CD4-positive, alpha-beta T cell (primary cell): ENCODE measurements around the gene CLTRN. TPM values are rescaled to one million over a fixed set of nuclear protein-coding genes. Genes with fewer than 3 reads are reported as not detected.

Experiments used
- ATAC-seq: fragments of 200-7000 bp; cut with Tn5 transposase; one replicate; pipeline ENCODE4 v1.10.0; 2022; ENCODE audit warnings: mild to moderate bottlenecking; ENCODE audit not compliant: poor library complexity
- CTCF ChIA-PET: fragments of 350-600 bp; sonication (Branson Sonifier 250); formaldehyde crosslinking; loops from one replicate; lab custom pipeline; 2021; ENCODE audit warnings: antibody characterized with exemption, inconsistent platforms; lab: Charles Lee
- POLR2A ChIA-PET: fragments of 350-600 bp; sonication (Branson Sonifier 250); formaldehyde crosslinking; loops from one replicate; lab custom pipeline; 2021; ENCODE audit warnings: antibody characterized with exemption, inconsistent platforms; lab: Charles Lee
- DNase-seq, 14 experiments: peaks; one replicate each; pipeline ENCODE4 v3.0.0-alpha.2; 2013 to 2020; ENCODE audit warnings: mixed read lengths in 2 of 14
- H3K27ac ChIP-seq, 2 donors: one replicate each; pipeline versions ENCODE4 v1.5.1 to v1.7.0; 2013; ENCODE audit warnings: low read length in 2 of 2, low read depth in 1 of 2, mild to moderate bottlenecking in 1 of 2
- H3K27me3 ChIP-seq, 2 experiments: 1 replicate in 1 of 2; 2 replicates in 1 of 2; pipeline versions ENCODE4 v1.6.1 to v1.7.0; 2013; ENCODE audit warnings: low read length in 2 of 2, control low read depth in 1 of 2, mild to moderate bottlenecking in 1 of 2, moderate library complexity in 1 of 2; ENCODE audit not compliant: insufficient read depth in 2 of 2, control insufficient read depth in 1 of 2
- H3K36me3 ChIP-seq: one replicate; pipeline ENCODE4 v1.6.1; 2013; ENCODE audit warnings: low read length, control low read depth; ENCODE audit not compliant: insufficient read depth
- H3K4me1 ChIP-seq: one replicate; pipeline ENCODE4 v1.6.1; 2013; ENCODE audit warnings: low read length, control low read depth; ENCODE audit not compliant: insufficient read depth
- H3K4me3 ChIP-seq: one replicate; pipeline ENCODE4 v1.5.1; 2013; ENCODE audit warnings: mild to moderate bottlenecking, low read length, moderate library complexity
- H3K9me3 ChIP-seq, 2 experiments: 1 replicate in 1 of 2; 2 replicates in 1 of 2; pipeline versions ENCODE4 v1.6.1 to v1.7.0; 2013; ENCODE audit warnings: low read length in 2 of 2, mild to moderate bottlenecking in 2 of 2, control low read depth in 1 of 2, moderate library complexity in 1 of 2; ENCODE audit not compliant: control insufficient read depth in 1 of 2, insufficient read depth in 1 of 2
- H3K27ac Mint-ChIP-seq: one replicate; pipeline ENCODE4 v1.8.0; 2020; ENCODE audit warnings: mixed read lengths
- H3K27me3 Mint-ChIP-seq: one replicate; pipeline ENCODE4 v1.8.0; 2021; ENCODE audit warnings: mixed read lengths
- H3K36me3 Mint-ChIP-seq: one replicate; pipeline ENCODE4 v1.8.0; 2021; ENCODE audit warnings: low read depth, mixed read lengths
- H3K4me1 Mint-ChIP-seq: one replicate; pipeline ENCODE4 v1.8.0; 2021; ENCODE audit warnings: low read depth, mixed read lengths
- H3K4me3 Mint-ChIP-seq: one replicate; pipeline ENCODE4 v1.8.0; 2020; ENCODE audit warnings: mild to moderate bottlenecking, mixed read lengths
- H3K9me3 Mint-ChIP-seq: one replicate; pipeline ENCODE4 v1.8.0; 2020; ENCODE audit warnings: mixed read lengths
- CTCF ChIP-seq: fragments of 200-600 bp; IDR thresholded peaks from one replicate; pipeline ENCODE4 v1.8.0; 2022; ENCODE audit warnings: antibody characterized with exemption, mild to moderate bottlenecking
- intact Hi-C, 2 experiments: fragments of 100-400 bp; cut with DNase I in 1 of 2; cut with micrococcal nuclease in 1 of 2; formaldehyde crosslinking; loops; one replicate each; pipeline versions ENCODE4 v1.15.1 to v1.9.0; 2023 to 2025; cut with DNase I, micrococcal nuclease
- total RNA-seq, 174 experiments: library from RNA in 2 of 174; stranded (reverse) in 2 of 174; gene quantifications; one replicate each; pipeline ENCODE4 v1.2.3 and lab custom pipeline; 2021 to 2026

Gene CLTRN
- total RNA-seq, 2 experiments from 2014 or later: 0.44 to 0.56 TPM

- no peak within 1 kb of the TSS for H3K4me3 ChIP-seq
Observed at GRCh38 chrX:15600745-15601144, 63.9 kb downstream of the CLTRN start, which contains the start of gene ACE2. Gene ACE2, minus strand, starts transcription at chrX:15600960. Its CDS starts 49 bp downstream, at chrX:15600911.

GRCh38 chrX:15600049-15600448, 64.6 kb downstream of the CLTRN start:
- POLR2A ChIA-PET: no interaction called here
- no peak for TF ChIP-seq CTCF

More at GRCh38 chrX:15600745-15601144, 63.9 kb downstream of the CLTRN start, which contains the start of gene ACE2:
- Mint-ChIP-seq H3K4me3 (no peak within 1 kb of the TSS), H3K9me3 (no peaks in the 10 kb centered on the region), H3K27me3 (peaks cover 12% of the 10 kb centered on the region), H3K36me3 (no peaks in the 10 kb centered on the region), H3K4me1 (no peaks in the 10 kb centered on the region), H3K27ac (no peak within 1 kb of the TSS)
- intact Hi-C loops: no loop called here
- H3K27me3 ChIP-seq: peaks cover 0 to 5% of the 10 kb centered on the region in 2 experiments
- no peaks in the 10 kb centered on the region for H3K9me3 ChIP-seq
- no peak for TF ChIP-seq CTCF
- DNase-seq: no peak
- POLR2A ChIA-PET: no interaction called here
- CTCF ChIA-PET: interaction anchor here (0.7 kb wide), 1 partner anchor 8 kb away, joined by 4 read pairs; no protein-coding TSS in a partner anchor
- no peak within 1 kb of the TSS for H3K27ac ChIP-seq
- no peak for ATAC-seq
- no peaks in the 10 kb centered on the region for H3K36me3 ChIP-seq
- H3K4me1 ChIP-seq: no peaks in the 10 kb centered on the region

GRCh38 chrX:15599461-15599860, 65.1 kb downstream of the CLTRN start:
- Histone ChIP-seq H3K27ac (no peak overlapping the region), H3K27me3 (no peaks in the 10 kb centered on the region), H3K36me3 (no peaks in the 10 kb centered on the region), H3K4me1 (no peaks in the 10 kb centered on the region), H3K9me3 (no peaks in the 10 kb centered on the region), H3K4me3 (no peak overlapping the region)
- CTCF ChIA-PET: no interaction called here
- ATAC-seq: no peak
- Mint-ChIP-seq H3K9me3 (no peaks in the 10 kb centered on the region), H3K4me1 (no peaks in the 10 kb centered on the region), H3K27me3 (peaks cover 12% of the 10 kb centered on the region), H3K27ac (no peak overlapping the region), H3K4me3 (no peak overlapping the region), H3K36me3 (no peaks in the 10 kb centered on the region)
- TF ChIP-seq CTCF: no peak
- intact Hi-C loops: no loop called here
- DNase-seq: no peak
- POLR2A ChIA-PET: no interaction called here

More at GRCh38 chrX:15600049-15600448, 64.6 kb downstream of the CLTRN start:
- H3K9me3 Mint-ChIP-seq: no peaks in the 10 kb centered on the region
- no peak for DNase-seq
- no peak overlapping the region for H3K27ac Mint-ChIP-seq
- no peaks in the 10 kb centered on the region for H3K4me1 Mint-ChIP-seq
- ATAC-seq: no peak
- no peak overlapping the region for H3K4me3 Mint-ChIP-seq
- CTCF ChIA-PET: no interaction called here
- Histone ChIP-seq H3K27ac (no peak overlapping the region), H3K27me3 (peaks cover 0 to under 1% of the 10 kb centered on the region in 2 experiments), H3K9me3 (no peaks in the 10 kb centered on the region), H3K36me3 (no peaks in the 10 kb centered on the region), H3K4me1 (no peaks in the 10 kb centered on the region), H3K4me3 (no peak overlapping the region)
- H3K27me3 Mint-ChIP-seq: peaks cover 12% of the 10 kb centered on the region
- no peaks in the 10 kb centered on the region for H3K36me3 Mint-ChIP-seq
- intact Hi-C loops: no loop called here
